Astrocyte of the spinal cord (primary cell): ENCODE results near the gene R3HDM1.

Source experiments
- DNase-seq: peaks from one replicate; pipeline ENCODE4 v3.0.0; 2011; ENCODE audit warnings: low read depth, low spot score
- H3K4me3 ChIP-seq: 2 replicates; pipeline ENCODE4 v1.5.1; 2011; ENCODE audit warnings: low read depth, mild to moderate bottlenecking, low read length, moderate library complexity
- in situ Hi-C: cut with HindIII; loops from 2 replicates; pipeline ENCODE4 v1.10.0; 2017; ENCODE audit warnings: low sequenced_read_pairs
- TF ChIP-seq, protein P1 (sequence below): IDR thresholded peaks from 2 replicates; pipeline ENCODE4 v1.5.1; 2012; ENCODE audit warnings: low read depth, mild to moderate bottlenecking, low read length, inconsistent platforms

Gene R3HDM1

DNA sequence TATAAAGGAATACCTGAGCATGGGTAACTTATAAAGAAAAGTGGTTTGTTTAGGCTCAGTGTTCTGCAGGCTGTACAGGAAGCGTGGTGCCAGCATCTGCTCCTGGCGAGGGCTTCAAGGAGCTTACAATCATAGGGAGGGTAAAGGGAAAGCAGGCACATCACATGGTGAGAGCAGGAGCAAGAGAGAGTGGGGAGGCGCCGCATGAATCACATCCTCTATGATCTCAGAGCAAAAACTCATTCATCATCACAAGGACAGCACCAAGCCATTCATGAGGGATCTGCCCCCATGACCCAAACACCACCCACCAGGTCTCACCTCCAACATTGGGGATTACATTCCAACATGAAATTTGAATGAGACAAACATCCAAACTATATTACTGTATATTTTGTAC, 32.5 kb downstream of the R3HDM1 start:
- TF ChIP-seq, protein P1, sequence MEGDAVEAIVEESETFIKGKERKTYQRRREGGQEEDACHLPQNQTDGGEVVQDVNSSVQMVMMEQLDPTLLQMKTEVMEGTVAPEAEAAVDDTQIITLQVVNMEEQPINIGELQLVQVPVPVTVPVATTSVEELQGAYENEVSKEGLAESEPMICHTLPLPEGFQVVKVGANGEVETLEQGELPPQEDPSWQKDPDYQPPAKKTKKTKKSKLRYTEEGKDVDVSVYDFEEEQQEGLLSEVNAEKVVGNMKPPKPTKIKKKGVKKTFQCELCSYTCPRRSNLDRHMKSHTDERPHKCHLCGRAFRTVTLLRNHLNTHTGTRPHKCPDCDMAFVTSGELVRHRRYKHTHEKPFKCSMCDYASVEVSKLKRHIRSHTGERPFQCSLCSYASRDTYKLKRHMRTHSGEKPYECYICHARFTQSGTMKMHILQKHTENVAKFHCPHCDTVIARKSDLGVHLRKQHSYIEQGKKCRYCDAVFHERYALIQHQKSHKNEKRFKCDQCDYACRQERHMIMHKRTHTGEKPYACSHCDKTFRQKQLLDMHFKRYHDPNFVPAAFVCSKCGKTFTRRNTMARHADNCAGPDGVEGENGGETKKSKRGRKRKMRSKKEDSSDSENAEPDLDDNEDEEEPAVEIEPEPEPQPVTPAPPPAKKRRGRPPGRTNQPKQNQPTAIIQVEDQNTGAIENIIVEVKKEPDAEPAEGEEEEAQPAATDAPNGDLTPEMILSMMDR, result no peak
- no peak overlapping the region for H3K4me3 ChIP-seq
- in situ Hi-C loops, result no loop called here
- peak; percentile 15 for DNase-seq

GRCh38 chr2:135570884-135571283, 39.6 kb downstream of the R3HDM1 start:
- no peak overlapping the region for H3K4me3 ChIP-seq
- DNase-seq, result no peak
- TF ChIP-seq, protein P1, result no peak
- in situ Hi-C loops, result no loop called here

DNA sequence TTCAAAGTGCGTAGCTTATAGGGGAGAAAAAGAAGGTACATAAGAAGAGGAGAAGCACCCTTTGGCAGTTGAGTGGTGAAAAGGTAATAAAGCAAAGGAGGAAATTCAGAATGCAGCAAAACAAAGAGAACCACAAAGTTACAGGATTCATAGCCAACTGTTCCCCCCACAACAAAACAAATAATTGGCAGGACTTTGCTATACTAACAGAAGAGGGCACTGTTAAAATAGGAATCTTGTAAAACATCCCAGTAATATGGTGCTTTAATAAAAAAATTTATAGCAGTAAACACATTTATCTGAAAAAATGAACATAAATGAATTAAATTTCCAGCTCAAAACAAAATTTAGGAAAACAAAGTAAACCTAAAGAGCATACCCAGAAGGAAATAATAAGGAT, 42.3 kb downstream of the R3HDM1 start:
- no peak for DNase-seq
- H3K4me3 ChIP-seq, result no peak overlapping the region
- TF ChIP-seq, protein P1, result peak; percentile 8
- in situ Hi-C loops, result no loop called here

DNA sequence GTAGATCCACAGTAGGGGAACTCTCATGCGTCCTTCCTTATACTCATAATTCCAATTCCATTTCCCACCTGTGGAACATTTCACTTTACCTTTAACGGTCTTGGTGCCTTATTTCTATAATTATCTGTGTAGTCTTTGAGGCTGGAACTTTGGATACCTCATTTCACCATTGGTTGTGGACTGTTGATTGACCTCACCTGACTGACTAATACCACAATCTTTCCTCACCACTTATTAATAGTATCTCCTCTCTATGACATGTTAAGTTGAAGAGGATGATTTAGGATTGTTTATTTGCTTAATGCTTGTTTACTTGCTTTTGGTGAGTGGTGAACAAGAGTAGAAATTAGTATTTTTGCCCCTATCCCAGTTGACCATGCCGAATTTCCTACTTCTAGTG, 50.0 kb downstream of the R3HDM1 start:
- DNase-seq, result no peak
- TF ChIP-seq, protein P1, result no peak
- H3K4me3 ChIP-seq, result no peak overlapping the region
- in situ Hi-C loops, result no loop called here

DNA sequence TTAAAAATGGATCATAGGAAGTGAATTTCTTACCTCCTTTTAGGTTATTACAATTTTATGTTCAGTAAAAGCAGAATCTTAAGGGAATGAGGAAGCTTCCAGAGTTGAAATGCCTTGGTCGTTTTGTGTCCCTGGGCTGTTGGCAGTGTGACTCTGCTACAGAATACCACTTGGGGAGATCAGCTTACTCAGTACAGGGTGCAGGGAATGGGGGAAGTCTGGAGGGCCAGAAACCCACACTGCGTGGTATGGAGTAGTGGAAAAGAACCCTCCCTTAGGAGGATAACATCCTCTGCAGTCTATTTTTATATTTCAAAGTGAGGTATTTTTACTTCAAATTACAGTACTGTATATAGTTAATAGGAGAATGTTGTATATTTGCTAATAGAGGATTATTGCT, 51.1 kb downstream of the R3HDM1 start:
- in situ Hi-C loops, result no loop called here
- H3K4me3 ChIP-seq, result no peak overlapping the region
- DNase-seq, result no peak
- TF ChIP-seq, protein P1, result no peak

GRCh38 chr2:135585586-135585985, 54.3 kb downstream of the R3HDM1 start:
- in situ Hi-C loops, result no loop called here
- no peak overlapping the region for H3K4me3 ChIP-seq
- DNase-seq, result no peak
- TF ChIP-seq, protein P1, result no peak

- no peak overlapping the region for H3K4me3 ChIP-seq
- in situ Hi-C loops, result no loop called here
- no peak for DNase-seq
- TF ChIP-seq, protein P1, result no peak
Observed at GRCh38 chr2:135586148-135586547, 54.9 kb downstream of the R3HDM1 start.
